HCT116 (cell line): ENCODE measurements around the gene ZNF584. TPM values are rescaled to one million over a fixed set of nuclear protein-coding genes. Genes with fewer than 3 reads are reported as not detected.

Source experiments
- ATAC-seq: fragments of 200-7000 bp; cut with Tn5 transposase; 2 replicates; pipeline ENCODE4 v1.9.1; 2020; ENCODE audit warnings: mild to moderate bottlenecking, moderate library complexity
- BruUV-seq: library from RNA; stranded (reverse); fragments of 400-500 nt; replicated peaks from 2 replicates; lab custom pipeline; 2021; lab: Mats Ljungman, UMichigan
- CTCF ChIA-PET: fragments of 300-600 bp; sonication (Branson Sonifier 250); formaldehyde crosslinking; loops from one replicate; lab custom pipeline; 2021; ENCODE audit warnings: antibody characterized with exemption; lab: Charles Lee
- POLR2A ChIA-PET: fragments of 300-600, 350-600 bp; sonication (Branson Sonifier 250); formaldehyde crosslinking; loops from one replicate; lab custom pipeline; 2021; ENCODE audit warnings: antibody characterized with exemption; lab: Charles Lee
- RAD21 ChIA-PET, 2 experiments: fragments of 300-600 bp; sonication (Branson Sonifier 250); formaldehyde crosslinking; loops; one replicate each; lab custom pipeline; 2023; ENCODE audit warnings: low total read pairs in 2 of 2; ENCODE audit not compliant: uncharacterized antibody in 2 of 2, unreplicated experiment in 2 of 2, low non-redundant PET in 1 of 2; lab: Charles Lee
- DNase-seq: peaks from one replicate; pipeline ENCODE4 v3.0.0-alpha.2; 2010; ENCODE audit warnings: low read depth, low spot score
- H2AFZ ChIP-seq: fragments of 200-600 bp; shearing (Covaris generic), sonication (generic); 2 replicates; pipeline ENCODE4 v1.6.1; 2017; ENCODE audit warnings: low read depth, mixed run types, mixed read lengths, antibody characterized with exemption, low read length; ENCODE audit not compliant: poor library complexity, severe bottlenecking
- H3K27ac ChIP-seq: 2 replicates; pipeline ENCODE4 v1.5.1; 2012; ENCODE audit warnings: low read depth, low read length
- H3K27me3 ChIP-seq: fragments of 200-600 bp; sonication (generic); 2 replicates; pipeline ENCODE4 v1.6.1; 2016; ENCODE audit warnings: mixed run types, low read length, mixed read lengths; ENCODE audit not compliant: insufficient read depth
- H3K36me3 ChIP-seq, 2 experiments: fragments of 200-500 bp in 1 of 2; fragments of 200-600 bp in 1 of 2; sonication (Bioruptor generic) in 1 of 2; sonication (generic) in 1 of 2; 2 replicates each; pipeline versions ENCODE4 v1.5.1 to v1.6.1; 2014 to 2016; ENCODE audit warnings: low read length in 2 of 2, inconsistent platforms in 1 of 2, mixed read lengths in 1 of 2, mixed run types in 1 of 2; ENCODE audit not compliant: insufficient read depth in 2 of 2, control insufficient read depth in 1 of 2
- H3K4me1 ChIP-seq, 2 experiments: fragments of 200-600 bp in 1 of 2; sonication (generic) in 1 of 2; 2 replicates each; pipeline versions ENCODE4 v1.5.1 to v1.6.1; 2012 to 2017; ENCODE audit warnings: low read length in 2 of 2, inconsistent platforms in 1 of 2, mild to moderate bottlenecking in 1 of 2, mixed read lengths in 1 of 2, mixed run types in 1 of 2, moderate library complexity in 1 of 2; ENCODE audit not compliant: insufficient read depth in 2 of 2, control insufficient read depth in 1 of 2
- H3K4me2 ChIP-seq: fragments of 200-600 bp; sonication (generic); 2 replicates; pipeline ENCODE4 v1.6.1; 2017; ENCODE audit warnings: mixed run types, low read length, mixed read lengths
- H3K4me3 ChIP-seq, 2 experiments: fragments of 200-600 bp in 1 of 2; sonication (generic) in 1 of 2; replicated peaks in 1 of 2; 2 replicates each; pipeline ENCODE4 v1.5.1; 2011 to 2016; ENCODE audit warnings: low read length in 2 of 2, control low read depth in 1 of 2, low read depth in 1 of 2, mild to moderate bottlenecking in 1 of 2, mixed read lengths in 1 of 2, mixed run types in 1 of 2
- H3K79me2 ChIP-seq: fragments of 200-600 bp; sonication (generic); 2 replicates; pipeline ENCODE4 v1.6.1; 2017; ENCODE audit warnings: mild to moderate bottlenecking, mixed run types, low read length, moderate library complexity, mixed read lengths; ENCODE audit not compliant: insufficient read depth
- H3K9ac ChIP-seq: fragments of 200-600 bp; sonication (generic); 2 replicates; pipeline ENCODE4 v1.6.1; 2016; ENCODE audit warnings: low read length, mixed read lengths
- H3K9me2 ChIP-seq: fragments of 200-600 bp; sonication (generic), shearing (Covaris generic); 2 replicates; pipeline ENCODE4 v1.6.1; 2017; ENCODE audit warnings: mixed run types, mild to moderate bottlenecking, moderate library complexity; ENCODE audit not compliant: insufficient read depth
- H3K9me3 ChIP-seq, 2 experiments: fragments of 200-500 bp in 1 of 2; fragments of 200-600 bp in 1 of 2; sonication (Bioruptor generic) in 1 of 2; sonication (generic) in 1 of 2; 2 replicates each; pipeline ENCODE4 v1.6.1; 2014 to 2017; ENCODE audit warnings: low read length in 2 of 2, mixed read lengths in 2 of 2, inconsistent platforms in 1 of 2, low read depth in 1 of 2, mild to moderate bottlenecking in 1 of 2, mixed run types in 1 of 2, moderate library complexity in 1 of 2; ENCODE audit not compliant: control insufficient read depth in 1 of 2, insufficient read depth in 1 of 2
- H4K20me1 ChIP-seq: fragments of 200-600 bp; sonication (generic), shearing (Covaris generic); 2 replicates; pipeline ENCODE4 v1.6.1; 2017; ENCODE audit warnings: mixed run types, mild to moderate bottlenecking, moderate library complexity; ENCODE audit not compliant: insufficient read depth
- CBX3 ChIP-seq: IDR thresholded peaks from 2 replicates; pipeline ENCODE4 v1.6.1; 2012; ENCODE audit warnings: low read depth
- CEBPB ChIP-seq: IDR thresholded peaks from 2 replicates; pipeline ENCODE4 v1.6.1; 2012; ENCODE audit warnings: low read depth
- EGR1 ChIP-seq: IDR thresholded peaks from 2 replicates; pipeline ENCODE4 v1.6.1; 2012; ENCODE audit warnings: low read depth
- ELF1 ChIP-seq: IDR thresholded peaks from 2 replicates; pipeline ENCODE4 v1.6.1; 2012; ENCODE audit warnings: low read depth, borderline replicate concordance
- FOSL1 ChIP-seq: IDR thresholded peaks from 2 replicates; pipeline ENCODE4 v1.6.1; 2012; ENCODE audit warnings: low read depth
- JUND ChIP-seq: IDR thresholded peaks from 2 replicates; pipeline ENCODE4 v1.6.1; 2012
- POLR2A ChIP-seq: IDR thresholded peaks from 2 replicates; pipeline ENCODE4 v1.7.0; 2011; ENCODE audit warnings: borderline replicate concordance; ENCODE audit not compliant: insufficient read depth, insufficient read length; ENCODE audit errors: extremely low read depth
- SIN3A ChIP-seq: IDR thresholded peaks from 2 replicates; pipeline ENCODE4 v1.6.1; 2012; ENCODE audit warnings: low read depth
- SP1 ChIP-seq: IDR thresholded peaks from 2 replicates; pipeline ENCODE4 v1.6.1; 2012; ENCODE audit warnings: low read depth
- SRF ChIP-seq: IDR thresholded peaks from 2 replicates; pipeline ENCODE4 v1.6.1; 2012; ENCODE audit warnings: low read depth
- TCF7L2 ChIP-seq: IDR thresholded peaks from 2 replicates; pipeline ENCODE4 v1.7.0; 2011; ENCODE audit warnings: borderline replicate concordance, inconsistent platforms; ENCODE audit not compliant: insufficient read depth, insufficient read length; ENCODE audit errors: extremely low read depth
- YY1 ChIP-seq: IDR thresholded peaks from 2 replicates; pipeline ENCODE4 v1.6.1; 2011; ENCODE audit warnings: low read length, low read depth, moderate library complexity, mild to moderate bottlenecking; ENCODE audit not compliant: insufficient replicate concordance; ENCODE audit errors: extremely low read depth
- ZFX ChIP-seq: fragments of 450-650 bp; IDR thresholded peaks from 2 replicates; pipeline ENCODE4 v1.6.1; 2017
- intact Hi-C: fragments of 100-400 bp; cut with micrococcal nuclease; formaldehyde crosslinking; loops from 2 replicates; pipeline ENCODE4 v1.10.0; 2022
- total RNA-seq: library from RNA; stranded (reverse); gene quantifications from one replicate; pipeline ENCODE4 v1.2.1, GENCODE V29; 2021; ENCODE audit not compliant: unreplicated experiment
- TF ChIP-seq, protein P1 (sequence below): IDR thresholded peaks from 2 replicates; pipeline ENCODE4 v1.6.1; 2011; ENCODE audit warnings: mild to moderate bottlenecking, low read length, moderate library complexity; ENCODE audit not compliant: insufficient replicate concordance; ENCODE audit errors: extremely low read depth
- TF ChIP-seq, protein P2 (sequence below): IDR thresholded peaks from 2 replicates; pipeline ENCODE4 v1.6.1; 2012
- TF ChIP-seq, protein P3 (sequence below): IDR thresholded peaks from 2 replicates; pipeline ENCODE4 v1.6.1; 2012; ENCODE audit warnings: low read depth

ZNF584 gene
- total RNA-seq, 1 experiment from 2014 or later: 25.8 TPM

- TF ChIP-seq, protein P1, sequence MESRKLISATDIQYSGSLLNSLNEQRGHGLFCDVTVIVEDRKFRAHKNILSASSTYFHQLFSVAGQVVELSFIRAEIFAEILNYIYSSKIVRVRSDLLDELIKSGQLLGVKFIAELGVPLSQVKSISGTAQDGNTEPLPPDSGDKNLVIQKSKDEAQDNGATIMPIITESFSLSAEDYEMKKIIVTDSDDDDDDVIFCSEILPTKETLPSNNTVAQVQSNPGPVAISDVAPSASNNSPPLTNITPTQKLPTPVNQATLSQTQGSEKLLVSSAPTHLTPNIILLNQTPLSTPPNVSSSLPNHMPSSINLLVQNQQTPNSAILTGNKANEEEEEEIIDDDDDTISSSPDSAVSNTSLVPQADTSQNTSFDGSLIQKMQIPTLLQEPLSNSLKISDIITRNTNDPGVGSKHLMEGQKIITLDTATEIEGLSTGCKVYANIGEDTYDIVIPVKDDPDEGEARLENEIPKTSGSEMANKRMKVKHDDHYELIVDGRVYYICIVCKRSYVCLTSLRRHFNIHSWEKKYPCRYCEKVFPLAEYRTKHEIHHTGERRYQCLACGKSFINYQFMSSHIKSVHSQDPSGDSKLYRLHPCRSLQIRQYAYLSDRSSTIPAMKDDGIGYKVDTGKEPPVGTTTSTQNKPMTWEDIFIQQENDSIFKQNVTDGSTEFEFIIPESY: no peak
- TF ChIP-seq POLR2A (no peak), ZFX (no peak), CEBPB (no peak), CBX3 (no peak), SRF (no peak)
- TF ChIP-seq, protein P2, sequence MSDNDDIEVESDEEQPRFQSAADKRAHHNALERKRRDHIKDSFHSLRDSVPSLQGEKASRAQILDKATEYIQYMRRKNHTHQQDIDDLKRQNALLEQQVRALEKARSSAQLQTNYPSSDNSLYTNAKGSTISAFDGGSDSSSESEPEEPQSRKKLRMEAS: no peak
These were observed 11.5 kb upstream of the ZNF584 start (continued) for GRCh38 chr19:58396691-58397532.

DNA sequence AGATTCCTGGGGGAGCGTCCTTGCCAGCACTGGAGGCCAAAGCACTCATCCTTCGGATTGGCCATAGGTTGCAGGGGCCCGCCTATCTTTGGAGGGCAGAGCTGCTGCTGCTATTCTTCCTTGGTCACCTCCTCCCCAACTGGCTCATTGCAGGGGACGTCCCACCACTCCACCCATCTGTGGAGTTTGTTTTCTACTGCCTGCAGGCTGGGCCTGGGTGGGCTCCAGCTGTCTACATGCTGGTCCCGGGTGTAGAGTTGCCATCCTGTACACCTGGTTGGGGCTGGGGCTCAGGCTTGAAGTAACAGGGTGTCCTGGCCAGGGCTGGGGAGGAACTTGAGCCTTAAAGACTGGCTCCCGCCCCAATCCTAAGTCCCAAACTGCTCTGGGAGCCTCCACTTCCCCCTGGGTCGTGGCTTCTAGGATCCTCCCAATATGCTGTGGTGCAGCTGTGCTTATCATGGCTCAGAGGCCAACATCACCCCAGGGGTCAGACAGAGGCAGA lies 10.9 kb upstream of the ZNF584 start:
- H2AFZ ChIP-seq: no peak overlapping the region
- peaks cover 19% of the 10 kb centered on the region for H3K79me2 ChIP-seq
- POLR2A ChIA-PET: no interaction called here
- peaks cover 16% of the 10 kb centered on the region; the same call in 1 of the 2 replicates for H4K20me1 ChIP-seq
- no TSS peak for BruUV-seq
- CTCF ChIA-PET: no interaction called here
- DNase-seq (no peak), ATAC-seq (no peak)
- H3K9me2 ChIP-seq: no peaks in the 10 kb centered on the region
- RAD21 ChIA-PET: no interaction called here
- H3K27me3 ChIP-seq: no peaks in the 10 kb centered on the region
- H3K4me1 ChIP-seq: peaks cover 31 to 50% of the 10 kb centered on the region in 2 experiments
- H3K36me3 ChIP-seq: peaks cover 12 to 27% of the 10 kb centered on the region in 2 experiments; a peak in 3 of 4 replicates
- intact Hi-C loops: no loop called here
- H3K9me3 ChIP-seq: no peaks in the 10 kb centered on the region
- no peak overlapping the region for H3K9ac ChIP-seq
- H3K4me2 ChIP-seq: no peak overlapping the region
- H3K27ac ChIP-seq: no peak overlapping the region
- no peak overlapping the region for H3K4me3 ChIP-seq
- no peak for TF ChIP-seq TCF7L2
- no peak for TF ChIP-seq POLR2A
- TF ChIP-seq ELF1: no peak
- TF ChIP-seq FOSL1: no peak
- no peak for TF ChIP-seq CBX3
- TF ChIP-seq JUND: no peak
- TF ChIP-seq, protein P2: no peak
- TF ChIP-seq ZFX: no peak
- no peak for TF ChIP-seq EGR1
- no peak for TF ChIP-seq SIN3A
- TF ChIP-seq YY1: no peak
- no peak for TF ChIP-seq SP1
- no peak for TF ChIP-seq SRF
- TF ChIP-seq, protein P3, sequence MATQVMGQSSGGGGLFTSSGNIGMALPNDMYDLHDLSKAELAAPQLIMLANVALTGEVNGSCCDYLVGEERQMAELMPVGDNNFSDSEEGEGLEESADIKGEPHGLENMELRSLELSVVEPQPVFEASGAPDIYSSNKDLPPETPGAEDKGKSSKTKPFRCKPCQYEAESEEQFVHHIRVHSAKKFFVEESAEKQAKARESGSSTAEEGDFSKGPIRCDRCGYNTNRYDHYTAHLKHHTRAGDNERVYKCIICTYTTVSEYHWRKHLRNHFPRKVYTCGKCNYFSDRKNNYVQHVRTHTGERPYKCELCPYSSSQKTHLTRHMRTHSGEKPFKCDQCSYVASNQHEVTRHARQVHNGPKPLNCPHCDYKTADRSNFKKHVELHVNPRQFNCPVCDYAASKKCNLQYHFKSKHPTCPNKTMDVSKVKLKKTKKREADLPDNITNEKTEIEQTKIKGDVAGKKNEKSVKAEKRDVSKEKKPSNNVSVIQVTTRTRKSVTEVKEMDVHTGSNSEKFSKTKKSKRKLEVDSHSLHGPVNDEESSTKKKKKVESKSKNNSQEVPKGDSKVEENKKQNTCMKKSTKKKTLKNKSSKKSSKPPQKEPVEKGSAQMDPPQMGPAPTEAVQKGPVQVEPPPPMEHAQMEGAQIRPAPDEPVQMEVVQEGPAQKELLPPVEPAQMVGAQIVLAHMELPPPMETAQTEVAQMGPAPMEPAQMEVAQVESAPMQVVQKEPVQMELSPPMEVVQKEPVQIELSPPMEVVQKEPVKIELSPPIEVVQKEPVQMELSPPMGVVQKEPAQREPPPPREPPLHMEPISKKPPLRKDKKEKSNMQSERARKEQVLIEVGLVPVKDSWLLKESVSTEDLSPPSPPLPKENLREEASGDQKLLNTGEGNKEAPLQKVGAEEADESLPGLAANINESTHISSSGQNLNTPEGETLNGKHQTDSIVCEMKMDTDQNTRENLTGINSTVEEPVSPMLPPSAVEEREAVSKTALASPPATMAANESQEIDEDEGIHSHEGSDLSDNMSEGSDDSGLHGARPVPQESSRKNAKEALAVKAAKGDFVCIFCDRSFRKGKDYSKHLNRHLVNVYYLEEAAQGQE: no peak
- TF ChIP-seq CEBPB: no peak
